BLaER1 treated with 17β-estradiol and CSF1 and Interleukin-3, amounts not matched to agents 10 nM and 100 nM (cell line): ENCODE results near the gene JPH3.

Experiments used
- H3K27ac ChIP-seq, 11 experiments: shearing (Covaris generic); formaldehyde crosslinking; 2 replicates each; pipeline ENCODE4 v1.8.1; 2022
- H3K27me3 ChIP-seq, 11 experiments: shearing (Covaris generic); formaldehyde crosslinking; 2 replicates each; pipeline ENCODE4 v1.8.1; 2022
- H3K36me3 ChIP-seq, 11 experiments: shearing (Covaris generic); formaldehyde crosslinking; 2 replicates each; pipeline ENCODE4 v1.8.1; 2022
- H3K4me1 ChIP-seq, 10 experiments: shearing (Covaris generic); formaldehyde crosslinking; 2 replicates each; pipeline ENCODE4 v1.8.1; 2022
- H3K4me2 ChIP-seq, 11 experiments: shearing (Covaris generic); formaldehyde crosslinking; 2 replicates each; pipeline ENCODE4 v1.8.1; 2022
- H3K4me3 ChIP-seq, 10 experiments: shearing (Covaris generic); formaldehyde crosslinking; 2 replicates each; pipeline ENCODE4 v1.8.1; 2022
- H3K9ac ChIP-seq, 11 experiments: shearing (Covaris generic); formaldehyde crosslinking; 2 replicates each; pipeline ENCODE4 v1.8.1; 2022
- H3K9me3 ChIP-seq, 11 experiments: shearing (Covaris generic); formaldehyde crosslinking; replicated peaks in 1 of 11; 2 replicates each; pipeline ENCODE4 v1.8.1; 2022
- H4K20me1 ChIP-seq, 11 experiments: shearing (Covaris generic); formaldehyde crosslinking; 2 replicates each; pipeline ENCODE4 v1.8.1; 2022
- Cebpa-rat ChIP-seq, 11 experiments: shearing (Covaris generic); IDR thresholded peaks; 2 replicates each; pipeline ENCODE4 v1.8.1; 2022

The JPH3 gene

GRCh38 chr16:87688876-87689815 lies 86.8 kb downstream of the JPH3 start:
- Histone ChIP-seq H3K27ac (no peak overlapping the region), H4K20me1 (peaks cover 0 to 53% (median 13%) of the 10 kb centered on the region in 11 experiments; a peak in 14 of 22 replicates), H3K9ac (no peak overlapping the region), H3K4me3 (no peak overlapping the region), H3K27me3 (peaks cover 0 to 12% (median 0%) of the 10 kb centered on the region in 11 experiments; a peak in 5 of 22 replicates), H3K4me1 (peaks cover 8 to 54% (median 36%) of the 10 kb centered on the region in 10 experiments; a peak in 18 of 20 replicates), H3K9me3 (no peaks in the 10 kb centered on the region), H3K36me3 (peaks cover 0 to 6% (median 0%) of the 10 kb centered on the region in 11 experiments; a peak in 5 of 22 replicates), H3K4me2 (no peak overlapping the region)
- no peak for TF ChIP-seq Cebpa-rat (IDR thresholded peaks at IDR 0.05)

- no peak overlapping the region for H3K4me2 ChIP-seq
- H3K4me3 ChIP-seq: no peak overlapping the region
- H4K20me1 ChIP-seq: peaks cover 0 to 60% (median 21%) of the 10 kb centered on the region in 11 experiments; a peak in 15 of 22 replicates
- no peak overlapping the region for H3K27ac ChIP-seq
- H3K36me3 ChIP-seq: peaks cover 0 to 15% (median 4%) of the 10 kb centered on the region in 11 experiments; a peak in 11 of 22 replicates
- H3K9me3 ChIP-seq: no peaks in the 10 kb centered on the region
- peaks cover 8 to 60% (median 45%) of the 10 kb centered on the region in 10 experiments; a peak in 18 of 20 replicates for H3K4me1 ChIP-seq
- TF ChIP-seq Cebpa-rat (IDR thresholded peaks at IDR 0.05): no peak
- no peak overlapping the region for H3K9ac ChIP-seq
- H3K27me3 ChIP-seq: peaks cover 0 to 12% (median 0%) of the 10 kb centered on the region in 11 experiments; a peak in 5 of 22 replicates
Observed at GRCh38 chr16:87689956-87690465, 87.7 kb downstream of the JPH3 start.

GRCh38 chr16:87690911-87691685 lies 88.8 kb downstream of the JPH3 start:
- Histone ChIP-seq H3K27me3 (peaks cover 0 to 12% (median 0%) of the 10 kb centered on the region in 11 experiments; a peak in 5 of 22 replicates), H3K4me1 (peaks cover 8 to 65% (median 55%) of the 10 kb centered on the region in 10 experiments; a peak in 18 of 20 replicates), H4K20me1 (peaks cover 0 to 61% (median 28%) of the 10 kb centered on the region in 11 experiments; a peak in 15 of 22 replicates), H3K9me3 (no peaks in the 10 kb centered on the region), H3K36me3 (peaks cover 4 to 26% (median 14%) of the 10 kb centered on the region in 11 experiments; a peak in 16 of 22 replicates), H3K4me2 (peak overlapping the region; percentile 2 to 97 (median 58); a peak in 17 of 22 replicates), H3K4me3 (no peak overlapping the region), H3K27ac (no peak overlapping the region), H3K9ac (peak overlapping the region in 3 of 11 experiments; percentile 26 to 41 (median 27); a peak in 3 of 22 replicates)
- TF ChIP-seq Cebpa-rat (IDR thresholded peaks at IDR 0.05): no peak

- Histone ChIP-seq H3K9me3 (no peaks in the 10 kb centered on the region), H3K9ac (peak overlapping the region in 3 of 11 experiments; percentile 26 to 41 (median 27); a peak in 4 of 22 replicates), H3K4me3 (no peak overlapping the region), H3K4me1 (peaks cover 8 to 71% (median 61%) of the 10 kb centered on the region in 10 experiments; a peak in 18 of 20 replicates), H3K36me3 (peaks cover 8 to 32% (median 18%) of the 10 kb centered on the region in 11 experiments; a peak in 16 of 22 replicates), H4K20me1 (peaks cover 0 to 67% (median 28%) of the 10 kb centered on the region in 11 experiments; a peak in 15 of 22 replicates), H3K27me3 (peaks cover 0 to 12% (median 0%) of the 10 kb centered on the region in 11 experiments; a peak in 5 of 22 replicates), H3K27ac (no peak overlapping the region), H3K4me2 (peak overlapping the region; percentile 2 to 97 (median 58); a peak in 17 of 22 replicates)
- TF ChIP-seq Cebpa-rat (IDR thresholded peaks at IDR 0.05): no peak
Observed at GRCh38 chr16:87691686-87692079, 89.4 kb downstream of the JPH3 start.

- peaks cover 8 to 36% (median 21%) of the 10 kb centered on the region in 11 experiments; a peak in 16 of 22 replicates for H3K36me3 ChIP-seq
- TF ChIP-seq Cebpa-rat (IDR thresholded peaks at IDR 0.05): no peak
- no peaks in the 10 kb centered on the region for H3K9me3 ChIP-seq
- H3K4me2 ChIP-seq: peak overlapping the region in 9 of 11 experiments; percentile 2 to 97 (median 60); a peak in 15 of 22 replicates
- peaks cover 8 to 75% (median 65%) of the 10 kb centered on the region in 10 experiments; a peak in 18 of 20 replicates for H3K4me1 ChIP-seq
- H3K27ac ChIP-seq: no peak overlapping the region
- peak overlapping the region in 1 of 11 experiments; percentile 34; a peak in 3 of 22 replicates for H3K9ac ChIP-seq
- peaks cover 0 to 12% (median 0%) of the 10 kb centered on the region in 11 experiments; a peak in 5 of 22 replicates for H3K27me3 ChIP-seq
- no peak overlapping the region for H3K4me3 ChIP-seq
- H4K20me1 ChIP-seq: peaks cover 0 to 72% (median 31%) of the 10 kb centered on the region in 11 experiments; a peak in 16 of 22 replicates
Observed at GRCh38 chr16:87692176-87692575, 89.9 kb downstream of the JPH3 start.

- Histone ChIP-seq H4K20me1 (peaks cover 0 to 73% (median 37%) of the 10 kb centered on the region in 11 experiments; a peak in 16 of 22 replicates), H3K4me1 (peaks cover 8 to 75% (median 67%) of the 10 kb centered on the region in 10 experiments; a peak in 18 of 20 replicates), H3K27ac (no peak overlapping the region)
Observed at GRCh38 chr16:87692756-87693155, 90.4 kb downstream of the JPH3 start.

GRCh38 chr16:87693827-87694226 lies 91.5 kb downstream of the JPH3 start:
- Histone ChIP-seq H3K27ac (no peak overlapping the region), H3K9ac (0 out of 22 replicates have a peak overlapping the region, but pooled peaks of 2 of the 11 experiments have one; percentile 28 to 38), H4K20me1 (peaks cover 0 to 84% (median 45%) of the 10 kb centered on the region in 11 experiments; a peak in 18 of 22 replicates), H3K4me2 (peak overlapping the region in 6 of 11 experiments; percentile 78 to 97 (median 87); a peak in 9 of 22 replicates), H3K27me3 (peaks cover 0 to 23% (median 0%) of the 10 kb centered on the region in 11 experiments; a peak in 5 of 22 replicates), H3K4me1 (peaks cover 14 to 81% (median 77%) of the 10 kb centered on the region in 10 experiments; a peak in 19 of 20 replicates), H3K4me3 (no peak overlapping the region), H3K36me3 (peaks cover 8 to 41% (median 23%) of the 10 kb centered on the region in 11 experiments; a peak in 16 of 22 replicates), H3K9me3 (no peaks in the 10 kb centered on the region)
- no peak for TF ChIP-seq Cebpa-rat (IDR thresholded peaks at IDR 0.05)

More at GRCh38 chr16:87692756-87693155, 90.4 kb downstream of the JPH3 start:
- Histone ChIP-seq H3K27me3 (peaks cover 0 to 12% (median 0%) of the 10 kb centered on the region in 11 experiments; a peak in 5 of 22 replicates), H3K9me3 (no peaks in the 10 kb centered on the region), H3K9ac (no peak overlapping the region; a peak in 1 of 22 replicates), H3K36me3 (peaks cover 8 to 41% (median 23%) of the 10 kb centered on the region in 11 experiments; a peak in 16 of 22 replicates), H3K4me3 (no peak overlapping the region), H3K4me2 (peak overlapping the region in 7 of 11 experiments; percentile 50 to 97 (median 65); a peak in 13 of 22 replicates)
- TF ChIP-seq Cebpa-rat (IDR thresholded peaks at IDR 0.05): no peak
